Esophagus muscularis mucosa (tissue), 4 donors: ENCODE results near the gene UNC50. TPM values are rescaled to one million over a fixed set of nuclear protein-coding genes. Genes with fewer than 3 reads are reported as not detected.

Source experiments
- DNase-seq: peaks from one replicate; pipeline ENCODE4 v3.0.0-alpha.2; 2017; ENCODE audit errors: extremely low spot score
- H3K27ac ChIP-seq, 4 donors: fragments of 200-600 bp; sonication (generic); replicated peaks in 1 of 4; 1 replicate in 3 of 4; 2 replicates in 1 of 4; pipeline ENCODE4 v1.5.1; 2016 to 2019; ENCODE audit warnings: mild to moderate bottlenecking in 1 of 4
- H3K27me3 ChIP-seq, 4 donors: fragments of 200-600 bp; sonication (generic); one replicate each; pipeline versions ENCODE4 v1.5.1 to v1.6.0; 2016 to 2019
- H3K36me3 ChIP-seq, 4 donors: fragments of 200-600 bp; sonication (generic); one replicate each; pipeline ENCODE4 v1.5.1; 2016 to 2019
- H3K4me1 ChIP-seq, 4 donors: fragments of 200-600 bp; sonication (generic); one replicate each; pipeline ENCODE4 v1.5.1; 2016 to 2019
- H3K4me3 ChIP-seq, 4 donors: fragments of 200-600 bp; sonication (generic); 1 replicate in 2 of 4; 2 replicates in 2 of 4; pipeline ENCODE4 v1.5.1; 2016 to 2019; ENCODE audit warnings: mild to moderate bottlenecking in 4 of 4, moderate library complexity in 1 of 4
- H3K9me3 ChIP-seq, 4 donors: fragments of 200-600 bp; sonication (generic); 1 replicate in 3 of 4; 2 replicates in 1 of 4; pipeline ENCODE4 v1.5.1; 2016 to 2019
- CTCF ChIP-seq, 3 experiments: fragments of 200-600 bp in 2 of 3; fragments of 450-650 bp in 1 of 3; sonication (generic) in 2 of 3; IDR thresholded peaks; one replicate each; pipeline ENCODE4 v1.5.1; 2017 to 2019; ENCODE audit warnings: antibody characterized with exemption in 3 of 3, mild to moderate bottlenecking in 2 of 3, moderate library complexity in 1 of 3
- EP300 ChIP-seq: sonication (generic); formaldehyde crosslinking; IDR thresholded peaks from one replicate; pipeline ENCODE4 v1.6.1; 2017; ENCODE audit warnings: antibody characterized with exemption
- POLR2A ChIP-seq: fragments of 450-650 bp; IDR thresholded peaks from one replicate; pipeline ENCODE4 v1.6.1; 2017; ENCODE audit warnings: antibody characterized with exemption, moderate library complexity, mild to moderate bottlenecking, low read depth
- POLR2AphosphoS5 ChIP-seq, 2 donors: sonication (generic); formaldehyde crosslinking; IDR thresholded peaks; one replicate each; pipeline ENCODE4 v1.6.1; 2017; ENCODE audit warnings: antibody characterized with exemption in 2 of 2
- WGBS: methylation state at CpG from one replicate; pipeline ENCODE4 v1.1.5; 2018; 5-methylcytosine and 5-hydroxymethylcytosine counted together
- intact Hi-C: fragments of 100-400 bp; cut with DNase I; formaldehyde crosslinking; loops from one replicate; pipeline ENCODE4 v1.15.1; 2023
- total RNA-seq, 4 donors: library from RNA; depleted of rRNA; stranded (reverse); fragments of >200 nt; gene quantifications; one replicate each; pipeline versions ENCODE4 v1.1.0 to v1.2.1, GENCODE V29; 2016

Gene UNC50
- total RNA-seq, 4 donors from 2014 or later = 34.0 to 51.4 (median 40.7) TPM

GRCh38 chr2:98565941-98566340 lies 42.4 kb upstream of the UNC50 start:
- no peak for TF ChIP-seq POLR2A
- TF ChIP-seq CTCF (IDR thresholded peaks at IDR 0.05) = no peak
- TF ChIP-seq POLR2AphosphoS5 (IDR thresholded peaks at IDR 0.05) = no peak
- no peaks in the 10 kb centered on the region for H3K9me3 ChIP-seq
- intact Hi-C loops = loop anchor here (10.0 kb wide), 1 partner anchor 121 kb away; the partner anchor contains the start of gene INPP4A
- no peaks in the 10 kb centered on the region for H3K27me3 ChIP-seq
- H3K4me3 ChIP-seq = no peak overlapping the region
- no peak overlapping the region for H3K27ac ChIP-seq
- 94% methylated on average over 19 of the region's 19 CpGs for WGBS
- DNase-seq = no peak
- peaks cover 55 to 78% (median 76%) of the 10 kb centered on the region in 4 donors for H3K36me3 ChIP-seq
- peaks cover 22 to 27% (median 25%) of the 10 kb centered on the region in 4 donors for H3K4me1 ChIP-seq

- intact Hi-C loops = loop anchor here (10.0 kb wide), 1 partner anchor 124 kb away; the partner anchor contains the start of gene INPP4A
- no peak for TF ChIP-seq POLR2AphosphoS5 (IDR thresholded peaks at IDR 0.05)
- no peak for TF ChIP-seq CTCF (IDR thresholded peaks at IDR 0.05)
- no peak for TF ChIP-seq EP300
- TF ChIP-seq POLR2A = no peak
- no peaks in the 10 kb centered on the region for H3K9me3 ChIP-seq
- H3K4me3 ChIP-seq = no peak overlapping the region
- 86% methylated on average over 11 of the region's 11 CpGs for WGBS
- no peaks in the 10 kb centered on the region for H3K27me3 ChIP-seq
- peaks cover 0 to 6% (median under 1%) of the 10 kb centered on the region in 4 donors for H3K4me1 ChIP-seq
- H3K27ac ChIP-seq = no peak overlapping the region
- H3K36me3 ChIP-seq = peaks cover 56 to 100% (median 97%) of the 10 kb centered on the region in 4 donors
- DNase-seq = no peak
These were observed 40.0 kb upstream of the UNC50 start for GRCh38 chr2:98568161-98568956.

GRCh38 chr2:98569197-98569793 lies 39.1 kb upstream of the UNC50 start:
- Histone ChIP-seq H3K9me3 (no peaks in the 10 kb centered on the region), H3K27ac (no peak overlapping the region), H3K4me3 (no peak overlapping the region), H3K27me3 (no peaks in the 10 kb centered on the region), H3K36me3 (peaks cover 56 to 100% (median 97%) of the 10 kb centered on the region in 4 donors), H3K4me1 (peaks cover 0 to 6% (median 0%) of the 10 kb centered on the region in 4 donors)
- TF ChIP-seq POLR2A (no peak), POLR2AphosphoS5 (IDR thresholded peaks at IDR 0.05) (no peak), CTCF (IDR thresholded peaks at IDR 0.05) (peak; percentile 60 to 86 (median 68))
- intact Hi-C loops = loop anchor here (10.0 kb wide), 1 partner anchor 124 kb away; the partner anchor contains the start of gene INPP4A
- DNase-seq = no peak
- 85% methylated on average over 10 of the region's 19 CpGs for WGBS

- Histone ChIP-seq H3K4me1 (peaks cover 0 to 5% (median 0%) of the 10 kb centered on the region in 4 donors), H3K36me3 (peaks cover 50 to 100% (median 95%) of the 10 kb centered on the region in 4 donors), H3K9me3 (no peaks in the 10 kb centered on the region), H3K27ac (no peak overlapping the region), H3K27me3 (no peaks in the 10 kb centered on the region), H3K4me3 (no peak overlapping the region)
- 95% methylated on average over 13 of the region's 13 CpGs for WGBS
- no peak for DNase-seq
- TF ChIP-seq CTCF (IDR thresholded peaks at IDR 0.05) (no peak), EP300 (no peak), POLR2AphosphoS5 (IDR thresholded peaks at IDR 0.05) (no peak), POLR2A (no peak)
- intact Hi-C loops = loop anchor here (10.0 kb wide), 2 partner anchors 125 to 155 kb away; partner anchors contain the start of gene INPP4A
These were observed 38.5 kb upstream of the UNC50 start for GRCh38 chr2:98569915-98570314.
